Loucy (cell line): ENCODE measurements around the gene LHFPL3.
"Not testable (repeated sequence)": the region's sequence is repeated elsewhere in the genome, so short reads cannot be mapped to it uniquely, and the experiment has no call there.

Experiments
- EZH2phosphoT487 ChIP-seq: fragments of 200-600 bp; IDR thresholded peaks from 2 replicates; pipeline ENCODE4 v1.6.1; 2018; ENCODE audit warnings: antibody characterized with exemption, mild to moderate bottlenecking, moderate library complexity, borderline replicate concordance
- TF ChIP-seq, protein P1 (sequence below): fragments of 200-600 bp; sonication (generic); conservative IDR thresholded peaks from 2 replicates; pipeline ENCODE4 v1.5.1; 2014; ENCODE audit warnings: mild to moderate bottlenecking, antibody characterized with exemption, low read length

DNA sequence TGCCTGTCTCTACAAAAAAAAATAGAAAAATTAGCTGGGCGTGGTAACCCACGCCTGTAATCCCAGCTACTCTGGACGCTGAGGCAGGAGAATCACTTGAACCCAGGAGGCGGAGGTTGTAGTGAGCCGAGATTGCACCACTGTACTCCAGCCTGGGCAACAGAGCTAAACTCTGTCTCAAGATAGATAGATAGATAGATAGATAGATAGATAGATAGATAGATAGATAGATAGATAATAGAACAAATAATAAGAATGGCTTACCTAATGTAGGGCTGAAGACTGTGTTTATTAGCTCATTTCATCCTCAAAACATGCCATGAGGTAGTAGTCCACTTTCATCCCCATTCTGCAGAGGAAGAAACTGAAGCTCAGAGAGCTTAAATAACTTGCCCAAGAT, 597.8 kb downstream of the LHFPL3 start:
- TF ChIP-seq EZH2phosphoT487, result not testable (repeated sequence)
- TF ChIP-seq, protein P1, sequence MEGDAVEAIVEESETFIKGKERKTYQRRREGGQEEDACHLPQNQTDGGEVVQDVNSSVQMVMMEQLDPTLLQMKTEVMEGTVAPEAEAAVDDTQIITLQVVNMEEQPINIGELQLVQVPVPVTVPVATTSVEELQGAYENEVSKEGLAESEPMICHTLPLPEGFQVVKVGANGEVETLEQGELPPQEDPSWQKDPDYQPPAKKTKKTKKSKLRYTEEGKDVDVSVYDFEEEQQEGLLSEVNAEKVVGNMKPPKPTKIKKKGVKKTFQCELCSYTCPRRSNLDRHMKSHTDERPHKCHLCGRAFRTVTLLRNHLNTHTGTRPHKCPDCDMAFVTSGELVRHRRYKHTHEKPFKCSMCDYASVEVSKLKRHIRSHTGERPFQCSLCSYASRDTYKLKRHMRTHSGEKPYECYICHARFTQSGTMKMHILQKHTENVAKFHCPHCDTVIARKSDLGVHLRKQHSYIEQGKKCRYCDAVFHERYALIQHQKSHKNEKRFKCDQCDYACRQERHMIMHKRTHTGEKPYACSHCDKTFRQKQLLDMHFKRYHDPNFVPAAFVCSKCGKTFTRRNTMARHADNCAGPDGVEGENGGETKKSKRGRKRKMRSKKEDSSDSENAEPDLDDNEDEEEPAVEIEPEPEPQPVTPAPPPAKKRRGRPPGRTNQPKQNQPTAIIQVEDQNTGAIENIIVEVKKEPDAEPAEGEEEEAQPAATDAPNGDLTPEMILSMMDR, result not testable (repeated sequence)
